Nephron (organoid): ENCODE measurements around the gene OTOA.
A peak's percentile ranks its signal among the peaks of the same experiment; 100 is the strongest.
"Not testable (repeated sequence)": the region's sequence is repeated elsewhere in the genome, so short reads cannot be mapped to it uniquely, and the experiment has no call there.

ENCODE experiments used
- H3K27ac Mint-ChIP-seq, 3 experiments: 2 replicates each; pipeline ENCODE4 v1.8.0; 2020; ENCODE audit warnings: mixed read lengths in 3 of 3, mild to moderate bottlenecking in 2 of 3, moderate library complexity in 1 of 3
- H3K27me3 Mint-ChIP-seq: 2 replicates; pipeline ENCODE4 v1.8.0; 2021; ENCODE audit warnings: low read depth, mild to moderate bottlenecking, moderate library complexity, mixed read lengths
- H3K36me3 Mint-ChIP-seq: 2 replicates; pipeline ENCODE4 v1.8.0; 2020; ENCODE audit warnings: low read depth, mixed read lengths
- H3K4me1 Mint-ChIP-seq: 2 replicates; pipeline ENCODE4 v1.8.0; 2020; ENCODE audit warnings: mixed read lengths
- H3K4me3 Mint-ChIP-seq, 3 experiments: 2 replicates each; pipeline ENCODE4 v1.8.0; 2020; ENCODE audit warnings: mild to moderate bottlenecking in 3 of 3, mixed read lengths in 3 of 3, moderate library complexity in 2 of 3
- H3K9me3 Mint-ChIP-seq: 2 replicates; pipeline ENCODE4 v1.8.0; 2020; ENCODE audit warnings: mixed read lengths
- CTCF ChIP-seq, 3 experiments: fragments of 200-600 bp; sonication (generic); IDR thresholded peaks; one replicate each; pipeline ENCODE4 v1.5.0; 2021; ENCODE audit warnings: antibody characterized with exemption in 3 of 3; ENCODE audit not compliant: unreplicated experiment in 3 of 3

Gene OTOA

GRCh38 chr16:21631376-21631775, 32.4 kb upstream of the OTOA start:
- H3K9me3 Mint-ChIP-seq, H3K27me3 Mint-ChIP-seq, H3K4me1 Mint-ChIP-seq, H3K4me3 Mint-ChIP-seq: not testable (repeated sequence)
- Mint-ChIP-seq H3K36me3 (peaks cover 90% of the 10 kb centered on the region), H3K27ac (peak overlapping the region in 1 of 3 experiments; percentile 58)

- H3K4me1 Mint-ChIP-seq, H3K27me3 Mint-ChIP-seq, H3K4me3 Mint-ChIP-seq, H3K9me3 Mint-ChIP-seq: not testable (repeated sequence)
- peaks cover 89% of the 10 kb centered on the region for H3K36me3 Mint-ChIP-seq
- peak overlapping the region in 1 of 3 experiments; percentile 58 for H3K27ac Mint-ChIP-seq
Measured at GRCh38 chr16:21631951-21632575, 31.7 kb upstream of the OTOA start.

GRCh38 chr16:21634216-21634615, 29.6 kb upstream of the OTOA start:
- no peaks in the 10 kb centered on the region for H3K27me3 Mint-ChIP-seq
- no peak for TF ChIP-seq CTCF (IDR thresholded peaks at IDR 0.05; ENCODE audit: unreplicated experiment in 3 of 3)
- no peaks in the 10 kb centered on the region for H3K9me3 Mint-ChIP-seq
- H3K27ac Mint-ChIP-seq: no peak overlapping the region
- H3K36me3 Mint-ChIP-seq: peaks cover 71% of the 10 kb centered on the region
- no peak overlapping the region for H3K4me3 Mint-ChIP-seq
- no peaks in the 10 kb centered on the region for H3K4me1 Mint-ChIP-seq

- not testable (repeated sequence) for H3K27ac Mint-ChIP-seq, H3K9me3 Mint-ChIP-seq, H3K4me1 Mint-ChIP-seq, H3K4me3 Mint-ChIP-seq, H3K27me3 Mint-ChIP-seq
- H3K36me3 Mint-ChIP-seq: peaks cover 59% of the 10 kb centered on the region
Measured at GRCh38 chr16:21635694-21636093, 28.1 kb upstream of the OTOA start.

- no peak for TF ChIP-seq CTCF (IDR thresholded peaks at IDR 0.05; ENCODE audit: unreplicated experiment in 3 of 3)
- H3K9me3 Mint-ChIP-seq: no peaks in the 10 kb centered on the region
- H3K4me3 Mint-ChIP-seq: no peak overlapping the region
- H3K27me3 Mint-ChIP-seq: no peaks in the 10 kb centered on the region
- H3K27ac Mint-ChIP-seq: no peak overlapping the region
- H3K4me1 Mint-ChIP-seq: no peaks in the 10 kb centered on the region
- peaks cover 42% of the 10 kb centered on the region for H3K36me3 Mint-ChIP-seq
Measured at GRCh38 chr16:21637032-21637968, 26.5 kb upstream of the OTOA start.

GRCh38 chr16:21638573-21638975, 25.2 kb upstream of the OTOA start:
- Mint-ChIP-seq H3K4me3 (no peak overlapping the region), H3K27ac (peak overlapping the region in 1 of 3 experiments; percentile 2)

GRCh38 chr16:21639493-21639892, 24.3 kb upstream of the OTOA start:
- no peak for TF ChIP-seq CTCF (IDR thresholded peaks at IDR 0.05; ENCODE audit: unreplicated experiment in 3 of 3)
- Mint-ChIP-seq H3K27me3 (no peaks in the 10 kb centered on the region), H3K4me1 (peaks cover 4% of the 10 kb centered on the region), H3K9me3 (no peaks in the 10 kb centered on the region), H3K4me3 (no peak overlapping the region), H3K27ac (no peak overlapping the region), H3K36me3 (peaks cover 28% of the 10 kb centered on the region)

More at GRCh38 chr16:21638573-21638975, 25.2 kb upstream of the OTOA start:
- no peaks in the 10 kb centered on the region for H3K27me3 Mint-ChIP-seq
- TF ChIP-seq CTCF (IDR thresholded peaks at IDR 0.05; ENCODE audit: unreplicated experiment in 3 of 3): no peak
- peaks cover 37% of the 10 kb centered on the region for H3K36me3 Mint-ChIP-seq
- no peaks in the 10 kb centered on the region for H3K4me1 Mint-ChIP-seq
- no peaks in the 10 kb centered on the region for H3K9me3 Mint-ChIP-seq
